HG02623 (cell line): ENCODE results near the gene SLIT3.

Experiments used
- ATAC-seq: cut with Tn5 transposase; IDR thresholded peaks from one replicate; pipeline ENCODE4 v1.9.1; 2021; ENCODE audit warnings: moderate library complexity; ENCODE audit not compliant: unreplicated experiment

The SLIT3 gene

GRCh38 chr5:169300468-169301385, at the start of gene SLIT3:
TSS of gene SLIT3 (minus strand) at chr5:169301139. CDS start at chr5:169300709, 430 bp downstream.
- no peak for ATAC-seq

GRCh38 chr5:169350016-169350415, 49.1 kb upstream of the SLIT3 start:
- no peak for ATAC-seq

- no peak for ATAC-seq
Measured at GRCh38 chr5:169347786-169348185, 46.8 kb upstream of the SLIT3 start.

GRCh38 chr5:169344629-169345028, 43.7 kb upstream of the SLIT3 start:
- no peak for ATAC-seq

GRCh38 chr5:169343766-169344165, 42.8 kb upstream of the SLIT3 start:
- ATAC-seq, result no peak

- ATAC-seq, result no peak
Measured at GRCh38 chr5:169341556-169341955, 40.6 kb upstream of the SLIT3 start.

- ATAC-seq, result peak; percentile 63
Measured at GRCh38 chr5:169339869-169340268, 38.9 kb upstream of the SLIT3 start.

GRCh38 chr5:169336242-169336641, 35.3 kb upstream of the SLIT3 start:
- ATAC-seq, result no peak

- ATAC-seq, result no peak
Measured at GRCh38 chr5:169335806-169336205, 34.9 kb upstream of the SLIT3 start.

- no peak for ATAC-seq
Measured at GRCh38 chr5:169333518-169333917, 32.6 kb upstream of the SLIT3 start.

GRCh38 chr5:169331292-169331852, 30.4 kb upstream of the SLIT3 start:
- ATAC-seq, result no peak

- no peak for ATAC-seq
Measured at GRCh38 chr5:169328401-169328800, 27.5 kb upstream of the SLIT3 start.

GRCh38 chr5:169325273-169325672, 24.3 kb upstream of the SLIT3 start:
- no peak for ATAC-seq

GRCh38 chr5:169318556-169318955, 17.6 kb upstream of the SLIT3 start:
- no peak for ATAC-seq

GRCh38 chr5:169307646-169308045, 6.7 kb upstream of the SLIT3 start:
- ATAC-seq, result no peak

GRCh38 chr5:169305366-169305765, 4.4 kb upstream of the SLIT3 start:
- ATAC-seq, result no peak

- ATAC-seq, result no peak
Measured at GRCh38 chr5:169304175-169304574, 3.2 kb upstream of the SLIT3 start.

GRCh38 chr5:169303119-169303515, 2.2 kb upstream of the SLIT3 start:
- ATAC-seq, result no peak

GRCh38 chr5:169302491-169303118, 1.7 kb upstream of the SLIT3 start:
- ATAC-seq, result peak; percentile 81

GRCh38 chr5:169301986-169302385, 1.0 kb upstream of the SLIT3 start:
- peak; percentile 13 for ATAC-seq

GRCh38 chr5:169301386-169301934, 521 bp upstream of the SLIT3 start:
- no peak for ATAC-seq
